ENCODE results near the gene CHORDC1.
A peak's percentile ranks its signal among the peaks of the same experiment; 100 is the strongest.
"Not testable (repeated sequence)": the region's sequence is repeated elsewhere in the genome, so short reads cannot be mapped to it uniquely, and the experiment has no call there.

CHORDC1 gene

GRCh38 chr11:90222459-90223247, at the start of gene CHORDC1:
CHORDC1 (minus strand) TSS chr11:90223049; CDS start chr11:90222954, 95 bp downstream.
- peak; percentile 85 for DNase-seq

- DNase-seq = no peak
Measured at GRCh38 chr11:90257158-90257525, 34.3 kb upstream of the CHORDC1 start.

GRCh38 chr11:90256404-90257157, 33.7 kb upstream of the CHORDC1 start:
- no peak for DNase-seq

- no peak for DNase-seq
Measured at GRCh38 chr11:90254065-90254464, 31.2 kb upstream of the CHORDC1 start.

GRCh38 chr11:90252053-90252452, 29.2 kb upstream of the CHORDC1 start:
- peak; percentile 50 for DNase-seq

- no peak for DNase-seq
Measured at GRCh38 chr11:90251599-90251998, 28.8 kb upstream of the CHORDC1 start.

- DNase-seq = peak; percentile 73
Measured at GRCh38 chr11:90250970-90251369, 28.1 kb upstream of the CHORDC1 start.

- no peak for DNase-seq
Measured at GRCh38 chr11:90246468-90246867, 23.6 kb upstream of the CHORDC1 start.

GRCh38 chr11:90243534-90243933, 20.7 kb upstream of the CHORDC1 start:
- DNase-seq = no peak

GRCh38 chr11:90242894-90243416, 20.1 kb upstream of the CHORDC1 start:
- DNase-seq = no peak

- no peak for DNase-seq
Measured at GRCh38 chr11:90241414-90241813, 18.6 kb upstream of the CHORDC1 start.

- DNase-seq = not testable (repeated sequence)
Measured at GRCh38 chr11:90239967-90240636, 17.3 kb upstream of the CHORDC1 start.

- DNase-seq = no peak
Measured at GRCh38 chr11:90237004-90237403, 14.2 kb upstream of the CHORDC1 start.

- DNase-seq = no peak
Measured at GRCh38 chr11:90235526-90235925, 12.7 kb upstream of the CHORDC1 start.

- no peak for DNase-seq
Measured at GRCh38 chr11:90234977-90235376, 12.1 kb upstream of the CHORDC1 start.

GRCh38 chr11:90229791-90230190, 6.9 kb upstream of the CHORDC1 start:
- no peak for DNase-seq

GRCh38 chr11:90228056-90228455, 5.2 kb upstream of the CHORDC1 start:
- DNase-seq = no peak

- no peak for DNase-seq
Measured at GRCh38 chr11:90223248-90223585, 368 bp upstream of the CHORDC1 start.

GRCh38 chr11:90221803-90222458, 918 bp downstream of the CHORDC1 start:
- DNase-seq = peak; percentile 10

- DNase-seq = peak; percentile 64
Measured at GRCh38 chr11:90220391-90220790, 2.5 kb downstream of the CHORDC1 start.

- no peak for DNase-seq
Measured at GRCh38 chr11:90219438-90219837, 3.4 kb downstream of the CHORDC1 start.

GRCh38 chr11:90218606-90219005, 4.2 kb downstream of the CHORDC1 start:
- no peak for DNase-seq

GRCh38 chr11:90216611-90217010, 6.2 kb downstream of the CHORDC1 start:
- DNase-seq = no peak

Measured in MV-4-11 (cell line).